ENCODE measurements around the gene MTOR. TPM values are rescaled to one million over a fixed set of nuclear protein-coding genes. Genes with fewer than 3 reads are reported as not detected.
"Not testable (repeated sequence)": the region's sequence is repeated elsewhere in the genome, so short reads cannot be mapped to it uniquely, and the experiment has no call there.

Gene MTOR
- total and polyA plus RNA-seq, 2 donors (not counting 3 experiments of a cell fraction or from before 2014, with no cell fraction given), result 33.5 to 50.4 TPM

- DNase-seq (ENCODE audit: low read depth, low spot score) (no peak), FAIRE-seq (no peak)
- POLR2A ChIA-PET, result no interaction called here
- Histone ChIP-seq H3K36me3 (ENCODE audit: control insufficient read depth in 2 of 2, extremely low read depth in 1 of 2, insufficient read depth in 2 of 2, low read length in 2 of 2) (no peaks in the 10 kb centered on the region), H2AFZ (ENCODE audit: low read depth, low read length) (no peak overlapping the region), H3K9me3 (replicated peaks; ENCODE audit: control insufficient read depth, insufficient read depth, low read length) (no peaks in the 10 kb centered on the region), H3K27ac (ENCODE audit: insufficient read depth, low read depth, low read length) (no peak overlapping the region), H3K4me1 (ENCODE audit: control insufficient read depth, extremely low read depth, insufficient read depth, low read length) (no peaks in the 10 kb centered on the region), H3K9ac (replicated peaks; ENCODE audit: extremely low read depth, insufficient read depth, low read length) (no peak overlapping the region), H3K27me3 (ENCODE audit: control insufficient read depth in 2 of 2, insufficient read depth in 2 of 2, low read length in 2 of 2) (peaks cover 2% of the 10 kb centered on the region in 2 experiments), H3K4me3 (replicated peaks in 1 of 3; ENCODE audit: insufficient read depth in 1 of 3, low read depth in 1 of 3, low read length in 3 of 3) (no peak overlapping the region), H3K9me1 (replicated peaks; ENCODE audit: control insufficient read depth, extremely low read depth, insufficient read depth, low read length) (no peaks in the 10 kb centered on the region), H3K4me2 (ENCODE audit: insufficient read depth, low read length) (no peak overlapping the region), H3K79me2 (ENCODE audit: control insufficient read depth, insufficient read depth, low read length) (no peaks in the 10 kb centered on the region), H4K20me1 (replicated peaks; ENCODE audit: control insufficient read depth, extremely low read depth, insufficient read depth, low read length) (no peaks in the 10 kb centered on the region)
- TF ChIP-seq POLR2A (IDR thresholded peaks at IDR 0.05; ENCODE audit: low read depth, low read length) (no peak), POLR2AphosphoS5 (IDR thresholded peaks at IDR 0.05; ENCODE audit: insufficient read depth, low read depth, low read length) (no peak), MYC (IDR thresholded peaks at IDR 0.05; ENCODE audit: low read depth, low read length) (no peak), EZH2 (IDR thresholded peaks at IDR 0.05; ENCODE audit: borderline replicate concordance, low read depth, low read length, severe bottlenecking) (no peak)
- CTCF ChIA-PET, result no interaction called here
- no TSS peak for BruUV-seq (replicated peaks)
- intact Hi-C loops (cut with micrococcal nuclease) (no loop called here), dilution Hi-C loops (cut with MboI; ENCODE audit: extremely low pct_ligation_motif_present, low sequenced_read_pairs) (no loop called here)
Observed at GRCh38 chr1:11307852-11308251, 45.5 kb upstream of the MTOR start.

- dilution Hi-C loops (cut with MboI; ENCODE audit: extremely low pct_ligation_motif_present, low sequenced_read_pairs); BruUV-seq (replicated peaks): not testable (repeated sequence)
Observed at GRCh38 chr1:11305516-11305915, 43.2 kb upstream of the MTOR start.

More at GRCh38 chr1:11305516-11305915, 43.2 kb upstream of the MTOR start:
- H3K27me3 ChIP-seq (ENCODE audit: control insufficient read depth in 2 of 2, insufficient read depth in 2 of 2, low read length in 2 of 2); H3K9me3 ChIP-seq (replicated peaks; ENCODE audit: control insufficient read depth, insufficient read depth, low read length); H3K9me1 ChIP-seq (replicated peaks; ENCODE audit: control insufficient read depth, extremely low read depth, insufficient read depth, low read length); H3K36me3 ChIP-seq (ENCODE audit: control insufficient read depth in 2 of 2, extremely low read depth in 1 of 2, insufficient read depth in 2 of 2, low read length in 2 of 2); H3K4me3 ChIP-seq (replicated peaks in 1 of 3; ENCODE audit: insufficient read depth in 1 of 3, low read depth in 1 of 3, low read length in 3 of 3); H3K79me2 ChIP-seq (ENCODE audit: control insufficient read depth, insufficient read depth, low read length); FAIRE-seq; H2AFZ ChIP-seq (ENCODE audit: low read depth, low read length); H3K4me2 ChIP-seq (ENCODE audit: insufficient read depth, low read length); CTCF ChIA-PET; H3K27ac ChIP-seq (ENCODE audit: insufficient read depth, low read depth, low read length); DNase-seq (ENCODE audit: low read depth, low spot score); intact Hi-C loops (cut with micrococcal nuclease); H3K4me1 ChIP-seq (ENCODE audit: control insufficient read depth, extremely low read depth, insufficient read depth, low read length); H4K20me1 ChIP-seq (replicated peaks; ENCODE audit: control insufficient read depth, extremely low read depth, insufficient read depth, low read length); POLR2A ChIA-PET; H3K9ac ChIP-seq (replicated peaks; ENCODE audit: extremely low read depth, insufficient read depth, low read length): not testable (repeated sequence)

All from endothelial cell of umbilical vein (primary cell).